Hepatic stellate cell (primary cell): ENCODE results near the gene TWSG1.
"Not testable (repeated sequence)": the region's sequence is repeated elsewhere in the genome, so short reads cannot be mapped to it uniquely, and the experiment has no call there.

Source experiments
- DNase-seq: peaks from one replicate; pipeline ENCODE4 v3.0.0; 2011; ENCODE audit warnings: low spot score

The TWSG1 gene

DNA sequence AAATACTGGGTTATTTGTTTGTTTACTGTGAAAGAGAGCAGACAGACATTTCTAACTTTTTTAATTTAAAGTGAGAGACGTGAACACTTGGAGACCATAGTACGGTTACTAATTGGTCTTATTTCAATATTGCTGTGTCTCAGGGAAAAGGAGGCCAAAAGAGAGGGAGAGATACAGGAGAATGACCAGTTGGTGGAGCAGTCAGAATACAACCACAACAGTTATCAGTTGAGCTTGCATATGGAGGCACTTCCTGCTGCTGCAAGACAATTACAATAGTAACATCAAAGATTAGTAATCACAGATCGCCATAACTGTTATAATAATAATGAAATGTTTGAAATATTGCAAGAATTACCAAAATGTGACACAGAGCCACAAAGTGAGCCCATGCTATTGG, 58.2 kb downstream of the TWSG1 start:
- no peak for DNase-seq

DNA sequence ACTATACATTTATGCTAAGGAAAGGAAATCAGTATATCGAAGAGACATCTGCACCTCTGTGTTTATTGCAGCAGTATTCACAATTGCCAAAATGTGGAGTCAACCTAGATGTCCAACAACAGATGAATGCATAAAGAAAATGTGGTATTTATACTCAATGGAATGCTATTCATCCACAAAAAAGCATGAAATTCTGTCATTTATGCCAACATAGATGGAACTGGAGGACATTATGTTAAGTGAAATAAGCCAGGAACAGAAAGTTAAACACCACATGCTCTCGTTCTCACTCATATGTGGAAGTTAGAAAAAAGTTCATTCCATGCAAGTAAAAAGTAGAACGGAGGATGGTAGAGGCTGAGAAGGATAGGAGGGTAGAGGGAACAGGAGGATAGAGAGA, 59.5 kb downstream of the TWSG1 start:
- no peak for DNase-seq

DNA sequence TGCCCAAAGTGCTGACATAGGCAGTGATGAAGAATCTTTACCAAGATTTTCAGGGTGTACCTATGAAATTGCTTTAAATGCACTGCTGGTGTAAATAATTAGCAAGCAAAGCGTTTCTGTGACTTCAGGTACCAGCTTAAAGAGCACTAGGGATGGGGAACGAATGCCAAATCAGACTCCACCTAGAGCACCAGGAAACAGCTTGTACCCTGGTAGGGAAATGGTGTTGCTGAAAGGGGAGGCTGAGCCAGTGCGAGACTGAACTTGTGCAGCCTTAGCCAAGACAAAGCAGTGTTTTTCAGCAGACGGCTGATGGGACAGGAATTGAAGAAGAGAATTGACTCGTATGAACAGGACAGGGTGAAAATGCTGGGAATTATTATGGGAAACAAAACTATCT, 65.6 kb downstream of the TWSG1 start:
- DNase-seq, result no peak

GRCh38 chr18:9401176-9401575, 66.6 kb downstream of the TWSG1 start:
- DNase-seq, result no peak

- DNase-seq, result not testable (repeated sequence)
Measured at GRCh38 chr18:9402358-9403007, 67.9 kb downstream of the TWSG1 start.

DNA sequence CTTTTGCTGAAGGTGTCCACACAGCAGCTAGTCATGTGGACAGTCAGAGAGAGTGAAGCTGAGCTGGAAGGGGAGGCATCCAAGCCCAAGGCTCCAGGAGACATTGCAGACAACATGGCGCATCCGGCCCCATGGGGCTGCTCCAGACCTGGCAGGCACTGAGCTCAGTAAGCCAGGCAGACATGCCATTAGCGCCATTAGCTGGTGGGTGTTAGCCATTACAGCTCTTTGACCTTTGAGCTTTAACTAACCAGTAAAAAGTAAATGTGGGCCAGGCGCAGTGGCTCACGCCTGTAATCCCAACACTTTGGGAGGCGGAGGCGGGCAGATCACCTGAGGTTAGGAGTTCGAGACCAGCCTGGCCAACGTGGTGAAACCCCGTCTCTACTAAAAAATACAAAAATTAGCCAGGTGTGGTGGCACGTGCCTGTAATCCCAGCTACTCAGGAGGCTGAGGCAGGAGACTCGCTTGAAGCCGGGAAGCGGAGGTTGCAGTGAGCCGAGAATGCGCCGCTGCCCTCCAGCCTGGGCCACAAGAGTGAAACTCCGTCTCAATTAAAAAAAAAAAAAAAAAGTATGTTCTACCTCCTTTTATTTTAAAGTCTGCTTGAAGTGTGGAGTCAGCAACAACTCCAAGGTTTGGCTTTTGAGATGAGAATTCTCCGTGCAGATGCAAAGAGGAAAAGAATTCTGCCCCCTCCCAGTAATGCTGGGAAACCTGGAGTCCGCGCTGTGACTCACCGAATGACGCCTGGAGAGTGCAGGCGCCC, 69.4 kb downstream of the TWSG1 start:
- DNase-seq, result no peak

DNA sequence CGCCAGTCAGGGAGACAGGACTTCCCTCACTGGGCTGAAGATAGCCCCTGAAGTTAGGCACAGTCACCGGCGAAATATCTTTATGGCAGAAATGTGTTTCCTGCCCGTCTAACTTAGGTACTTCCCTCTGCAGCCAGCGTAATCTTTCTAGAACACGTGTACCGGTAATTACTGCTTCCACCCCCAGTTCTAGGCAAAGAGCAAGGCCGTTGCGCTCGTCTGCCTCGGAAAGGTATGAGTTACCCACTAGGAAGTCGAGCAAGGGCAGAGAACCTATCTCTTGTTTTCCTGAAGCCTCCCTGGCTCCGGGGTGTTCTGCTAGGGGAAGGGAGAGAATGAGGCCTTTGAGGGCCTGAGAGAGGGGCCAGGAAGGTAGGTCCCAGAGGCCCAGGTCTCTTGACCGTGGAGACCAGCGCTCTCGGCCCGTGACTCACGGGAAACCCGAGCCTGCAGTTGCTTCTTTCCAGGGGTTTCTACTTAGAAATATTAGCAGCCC, 70.0 kb downstream of the TWSG1 start:
- no peak for DNase-seq

DNA sequence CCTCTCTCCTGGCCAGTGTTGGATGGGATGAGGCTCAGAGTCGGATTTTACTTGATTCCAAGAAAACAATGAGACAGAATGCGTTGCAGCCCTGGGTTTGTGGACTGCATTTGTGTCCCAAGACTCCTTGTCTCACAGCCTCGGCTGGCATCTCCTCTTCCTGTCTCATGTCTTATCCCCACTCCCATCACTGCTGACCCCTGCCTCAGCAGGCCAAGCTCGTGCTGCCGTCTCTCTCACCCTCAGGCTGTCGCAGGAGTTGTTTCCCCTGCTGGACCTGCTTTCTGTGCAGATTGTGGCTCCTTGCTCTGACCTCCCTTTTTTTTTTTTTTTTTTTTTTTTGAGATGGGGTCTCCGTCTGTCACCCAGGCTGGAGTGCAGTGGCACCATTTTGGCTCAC, 70.6 kb downstream of the TWSG1 start:
- no peak for DNase-seq

- DNase-seq, result no peak
Measured at GRCh38 chr18:9405977-9406376, 71.4 kb downstream of the TWSG1 start.

DNA sequence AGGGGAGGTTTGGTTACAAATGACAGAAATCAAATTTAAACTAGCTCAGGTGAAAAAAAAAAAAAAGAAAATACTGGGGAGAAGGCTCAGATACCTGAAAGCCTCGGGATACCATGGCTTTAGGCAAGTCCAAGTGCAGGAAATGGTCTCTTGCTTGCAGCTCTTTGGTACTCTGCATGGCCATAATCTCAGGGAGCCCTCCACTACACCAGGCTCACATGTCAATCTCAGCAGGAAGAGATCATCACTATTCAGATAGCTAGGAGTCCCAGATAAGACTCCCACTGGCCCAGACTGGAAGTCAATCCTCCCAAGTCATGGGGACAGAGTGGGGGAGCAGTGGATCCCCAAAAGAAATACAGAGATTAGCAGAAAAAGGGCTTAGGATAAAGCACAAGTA, 75.9 kb downstream of the TWSG1 start:
- no peak for DNase-seq

GRCh38 chr18:9413576-9413975, 79.0 kb downstream of the TWSG1 start:
- DNase-seq, result peak; percentile 52

DNA sequence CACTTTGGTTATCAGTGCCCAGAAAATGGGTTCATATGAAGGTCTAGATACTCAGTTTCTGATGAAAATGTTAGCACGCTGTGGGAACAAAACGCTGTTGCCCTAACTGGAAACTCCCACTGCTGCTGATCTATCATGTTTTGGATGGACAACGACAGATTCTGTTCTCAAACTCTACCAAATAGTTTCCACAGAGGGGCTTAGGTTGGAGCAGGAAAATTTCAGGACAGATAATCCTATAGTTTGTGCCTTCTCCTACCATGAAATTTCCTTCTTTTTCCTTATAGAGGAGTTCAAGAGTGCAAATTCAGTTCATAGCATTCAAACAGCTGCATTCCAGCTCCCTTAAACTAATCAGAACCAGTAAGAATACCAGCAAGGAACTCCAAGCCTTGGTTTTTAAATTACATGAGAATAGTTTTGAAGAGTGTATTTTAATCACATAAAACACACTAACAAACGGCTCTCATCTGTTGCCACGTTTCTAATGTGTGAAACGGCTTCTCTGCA, 82.0 kb downstream of the TWSG1 start:
- DNase-seq, result no peak

DNA sequence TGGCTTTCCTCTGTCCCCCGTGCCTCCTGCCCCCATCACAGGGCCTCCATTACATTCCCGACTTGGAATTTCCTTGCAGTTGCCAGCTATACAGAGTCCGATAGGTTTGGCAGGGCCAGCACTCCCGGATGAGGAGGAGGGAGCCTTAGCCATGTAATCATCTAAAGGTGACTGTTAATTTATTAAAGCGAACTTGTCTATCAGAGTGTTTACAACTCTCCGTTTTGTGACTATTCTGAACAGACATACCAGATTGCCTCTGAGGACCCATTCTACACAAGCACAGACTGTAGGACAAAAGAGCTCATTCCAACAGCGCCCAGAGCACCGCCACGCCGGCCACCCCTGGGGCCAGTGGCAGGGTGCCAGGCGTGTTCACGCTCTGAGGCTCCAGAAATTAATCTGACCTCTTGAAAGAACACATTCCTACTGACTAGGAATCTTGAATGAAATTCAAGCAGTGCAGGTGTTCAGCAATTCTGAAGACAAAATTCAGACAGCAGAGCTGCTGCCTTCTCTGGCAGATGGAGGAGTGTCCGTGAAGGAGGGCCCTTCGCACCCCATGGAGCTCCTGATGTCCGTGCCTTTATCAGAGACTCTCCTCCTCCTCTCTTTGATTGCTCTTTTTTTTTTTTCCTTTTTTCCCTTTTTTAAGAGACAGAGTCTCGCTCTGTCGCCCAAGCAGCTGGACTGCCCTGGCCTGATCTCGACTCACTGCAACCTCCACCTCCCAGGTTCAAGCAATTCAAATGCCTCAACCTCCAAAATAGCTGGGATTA, 82.7 kb downstream of the TWSG1 start:
- no peak for DNase-seq

DNA sequence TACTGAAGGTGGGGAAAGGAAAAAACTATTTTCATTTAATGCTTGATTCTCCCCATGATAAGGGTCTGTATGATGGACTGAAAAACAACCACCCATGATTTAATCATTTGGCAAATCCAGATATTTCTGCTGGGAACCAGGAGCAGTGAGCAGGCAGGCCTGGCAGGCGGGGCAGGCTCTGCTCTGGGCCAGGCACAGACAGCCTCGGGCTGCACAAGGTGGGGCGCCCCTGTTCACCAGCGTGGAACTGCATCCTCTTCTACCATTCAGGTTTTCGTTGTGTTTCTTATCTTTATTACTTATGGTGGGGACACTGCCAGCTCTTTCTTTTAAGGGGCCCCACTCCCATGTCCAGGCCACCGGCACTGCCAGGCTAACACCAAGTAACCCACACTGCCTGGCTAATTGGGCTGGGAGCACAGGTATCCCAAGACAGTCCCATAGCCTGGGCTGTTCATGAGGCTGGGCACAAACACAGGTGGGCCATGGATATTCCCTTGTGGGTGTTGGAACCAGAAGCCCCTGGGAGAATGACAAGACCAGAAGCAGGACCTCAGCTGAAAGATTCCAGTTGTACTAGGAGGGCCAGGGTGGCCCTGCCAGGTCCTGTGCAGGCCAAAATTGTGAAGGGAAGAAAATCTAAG, 83.6 kb downstream of the TWSG1 start:
- no peak for DNase-seq

GRCh38 chr18:9419956-9420631, 85.5 kb downstream of the TWSG1 start:
- peak; percentile 45 for DNase-seq

DNA sequence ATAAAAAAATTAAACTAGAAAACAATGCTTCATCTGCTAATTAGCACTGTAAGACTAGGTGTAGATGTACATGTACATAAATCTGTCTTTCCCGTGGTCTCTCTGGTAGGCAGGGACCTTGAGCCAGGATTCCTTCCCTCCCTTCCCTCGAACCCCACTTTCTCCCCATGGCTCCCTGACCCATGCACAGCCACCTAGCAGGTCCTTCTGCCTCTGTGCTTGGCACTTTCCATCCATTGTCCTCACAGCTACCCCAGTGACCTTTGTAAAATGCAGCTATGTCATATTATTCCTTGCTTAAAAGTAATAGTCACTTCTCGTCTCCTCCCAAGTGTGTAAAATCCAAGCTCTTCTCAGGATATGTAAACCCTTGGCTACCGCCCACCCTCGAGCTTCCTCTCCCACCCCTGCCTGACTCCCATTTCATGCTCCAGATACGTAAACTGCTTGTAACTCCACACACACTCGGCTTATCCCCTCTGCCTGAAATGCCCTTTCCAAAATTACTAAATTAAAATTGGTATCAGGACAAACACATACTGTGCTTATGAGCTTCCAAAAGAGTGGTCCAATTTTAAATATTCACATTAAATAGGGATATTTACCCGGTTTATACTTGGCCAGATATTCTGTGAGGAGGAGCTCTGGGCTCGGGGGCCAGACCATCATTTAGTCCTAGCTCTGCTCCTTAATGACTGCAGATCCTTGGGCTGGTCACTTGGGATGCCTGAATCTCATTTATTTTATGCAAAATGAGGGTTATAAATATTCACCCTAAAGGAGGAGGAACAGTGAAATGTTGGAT, 86.7 kb downstream of the TWSG1 start:
- no peak for DNase-seq

- no peak for DNase-seq
Measured at GRCh38 chr18:9421901-9422327, 87.3 kb downstream of the TWSG1 start.

DNA sequence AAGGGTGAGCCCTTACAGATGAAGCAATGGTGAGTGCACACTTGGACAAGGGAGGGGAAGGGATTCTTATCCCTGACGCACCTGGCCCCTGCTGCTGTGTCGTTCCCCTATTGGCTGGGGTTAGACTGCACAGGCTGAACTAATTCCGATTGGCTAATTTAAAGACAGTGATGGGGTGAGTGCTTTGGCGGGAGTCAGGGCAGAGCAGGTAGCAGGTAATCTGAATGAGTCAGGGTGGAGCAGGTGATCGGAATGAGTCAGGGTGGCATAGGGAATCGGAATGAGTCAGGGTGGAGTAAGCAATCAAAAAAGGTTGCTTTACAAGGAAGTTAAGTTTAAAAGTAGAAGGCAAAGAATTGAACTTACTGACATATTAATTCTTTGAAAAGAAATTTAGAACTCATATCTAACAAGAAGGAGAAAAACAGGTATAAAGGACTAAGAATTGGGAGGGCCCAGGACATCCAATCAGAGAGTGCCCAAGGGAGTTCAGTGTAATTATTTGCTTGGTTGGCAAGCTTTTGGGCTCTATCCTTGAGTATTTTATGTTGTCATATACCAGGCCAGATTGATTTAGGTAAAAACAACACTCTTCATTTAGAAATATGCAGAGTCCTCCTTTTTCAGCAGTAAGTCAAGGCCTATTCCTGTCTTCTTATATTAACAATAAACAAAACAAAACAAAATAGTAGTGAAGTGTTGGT, 88.4 kb downstream of the TWSG1 start:
- no peak for DNase-seq

GRCh38 chr18:9423648-9424047, 89.1 kb downstream of the TWSG1 start:
- DNase-seq, result not testable (repeated sequence)

GRCh38 chr18:9424235-9424634, 89.7 kb downstream of the TWSG1 start:
- DNase-seq, result not testable (repeated sequence)
